Testis (tissue), 2 donors: ENCODE data around the gene NR4A2.

Experiments used
- POLR2A ChIP-seq: fragments of 450-650 bp; IDR thresholded peaks from one replicate; pipeline ENCODE4 v1.6.1; 2017; ENCODE audit warnings: antibody characterized with exemption, mild to moderate bottlenecking, moderate library complexity
- TF ChIP-seq, protein P1 (sequence below), 3 experiments: fragments of 450-650 bp in 2 of 3; fragments of 200-600 bp in 1 of 3; sonication (generic) in 1 of 3; IDR thresholded peaks; one replicate each; pipeline ENCODE4 v1.5.1; 2016 to 2019; ENCODE audit warnings: antibody characterized with exemption in 3 of 3, mild to moderate bottlenecking in 2 of 3, moderate library complexity in 1 of 3

DNA sequence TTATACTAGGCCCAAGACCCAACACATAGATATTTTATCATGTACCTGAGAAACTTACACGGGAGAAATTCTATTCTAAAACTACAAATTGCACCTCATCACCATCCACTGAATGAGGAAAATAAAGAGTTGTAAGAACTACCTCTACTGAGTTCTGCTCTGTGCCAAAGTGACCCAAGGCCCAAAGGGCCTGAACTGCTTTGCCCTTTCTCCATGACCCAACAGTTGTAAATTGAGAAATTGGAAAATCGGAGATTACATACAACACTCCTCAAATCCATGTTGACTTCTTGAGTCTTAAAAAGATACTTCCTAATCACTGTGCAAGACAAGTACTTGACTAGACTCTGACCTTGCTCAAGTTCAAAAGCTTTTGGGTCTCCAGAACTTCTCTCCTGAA, 8.8 kb downstream of the NR4A2 start:
- TF ChIP-seq, protein P1, sequence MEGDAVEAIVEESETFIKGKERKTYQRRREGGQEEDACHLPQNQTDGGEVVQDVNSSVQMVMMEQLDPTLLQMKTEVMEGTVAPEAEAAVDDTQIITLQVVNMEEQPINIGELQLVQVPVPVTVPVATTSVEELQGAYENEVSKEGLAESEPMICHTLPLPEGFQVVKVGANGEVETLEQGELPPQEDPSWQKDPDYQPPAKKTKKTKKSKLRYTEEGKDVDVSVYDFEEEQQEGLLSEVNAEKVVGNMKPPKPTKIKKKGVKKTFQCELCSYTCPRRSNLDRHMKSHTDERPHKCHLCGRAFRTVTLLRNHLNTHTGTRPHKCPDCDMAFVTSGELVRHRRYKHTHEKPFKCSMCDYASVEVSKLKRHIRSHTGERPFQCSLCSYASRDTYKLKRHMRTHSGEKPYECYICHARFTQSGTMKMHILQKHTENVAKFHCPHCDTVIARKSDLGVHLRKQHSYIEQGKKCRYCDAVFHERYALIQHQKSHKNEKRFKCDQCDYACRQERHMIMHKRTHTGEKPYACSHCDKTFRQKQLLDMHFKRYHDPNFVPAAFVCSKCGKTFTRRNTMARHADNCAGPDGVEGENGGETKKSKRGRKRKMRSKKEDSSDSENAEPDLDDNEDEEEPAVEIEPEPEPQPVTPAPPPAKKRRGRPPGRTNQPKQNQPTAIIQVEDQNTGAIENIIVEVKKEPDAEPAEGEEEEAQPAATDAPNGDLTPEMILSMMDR (IDR thresholded peaks at IDR 0.05), result no peak
- TF ChIP-seq POLR2A, result no peak
